NCI-H524 (cell line): ENCODE results near the gene RNF212.
"Not testable (repeated sequence)": the region's sequence is repeated elsewhere in the genome, so short reads cannot be mapped to it uniquely, and the experiment has no call there.

ENCODE experiments used
- DNase-seq, 2 experiments: peaks; one replicate each; lab custom pipeline; 2025; lab: John Stamatoyannopoulos, UW

RNF212 gene

DNA sequence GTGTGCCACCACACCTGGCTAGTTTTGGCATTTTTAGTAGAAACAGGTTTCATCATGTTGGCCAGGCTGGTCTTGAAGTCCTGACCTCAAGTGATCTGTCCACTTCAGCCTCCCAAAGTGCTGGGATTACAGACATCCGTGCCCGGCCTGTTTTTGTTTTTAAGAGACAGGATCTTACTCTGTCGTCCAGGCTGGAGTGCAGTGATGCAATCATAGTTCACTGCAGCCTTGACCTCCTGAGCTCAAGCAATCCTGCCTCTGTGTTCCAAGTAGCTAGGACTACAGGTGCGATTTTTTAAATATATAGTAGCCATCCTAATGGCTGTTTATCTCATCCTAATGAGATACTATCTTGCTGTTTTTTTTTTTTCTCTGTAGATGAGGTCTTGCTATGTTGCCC, 47.6 kb downstream of the RNF212 start:
- no peak for DNase-seq

- no peak for DNase-seq
Measured at GRCh38 chr4:1062419-1062818, 50.9 kb downstream of the RNF212 start.

GRCh38 chr4:1061760-1062159, 51.6 kb downstream of the RNF212 start:
- DNase-seq = peak; percentile 56 to 71

DNA sequence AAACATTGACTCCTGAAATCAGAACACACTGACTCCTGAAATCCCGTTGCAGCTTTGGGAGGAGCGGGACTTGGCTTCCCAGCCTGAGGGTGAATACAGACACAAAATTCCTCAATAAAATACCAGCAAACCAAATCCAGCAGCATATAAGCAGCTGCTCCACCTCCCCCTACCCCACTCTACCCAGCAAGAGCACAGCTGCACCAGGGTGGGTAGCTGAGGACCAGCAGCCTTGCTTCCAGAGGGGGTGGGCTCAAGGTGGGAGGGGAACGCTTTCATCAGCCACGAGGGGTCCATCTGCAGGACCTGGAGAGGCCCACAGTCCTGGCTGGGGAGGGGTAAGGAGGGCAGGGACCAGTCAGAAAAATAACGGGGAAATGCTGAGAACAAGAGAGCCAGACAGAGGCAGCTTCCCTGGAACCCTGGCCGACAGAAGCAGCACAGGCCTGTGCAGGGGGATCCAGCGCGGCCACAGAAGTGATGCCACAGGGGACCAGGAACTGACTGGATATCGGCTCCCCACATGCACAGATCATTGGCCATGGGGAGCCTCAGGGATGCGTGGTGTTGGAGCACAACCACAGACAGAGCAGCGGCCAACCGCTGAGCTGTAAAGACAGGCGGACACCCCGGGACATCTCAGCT, 52.2 kb downstream of the RNF212 start:
- no peak for DNase-seq

DNA sequence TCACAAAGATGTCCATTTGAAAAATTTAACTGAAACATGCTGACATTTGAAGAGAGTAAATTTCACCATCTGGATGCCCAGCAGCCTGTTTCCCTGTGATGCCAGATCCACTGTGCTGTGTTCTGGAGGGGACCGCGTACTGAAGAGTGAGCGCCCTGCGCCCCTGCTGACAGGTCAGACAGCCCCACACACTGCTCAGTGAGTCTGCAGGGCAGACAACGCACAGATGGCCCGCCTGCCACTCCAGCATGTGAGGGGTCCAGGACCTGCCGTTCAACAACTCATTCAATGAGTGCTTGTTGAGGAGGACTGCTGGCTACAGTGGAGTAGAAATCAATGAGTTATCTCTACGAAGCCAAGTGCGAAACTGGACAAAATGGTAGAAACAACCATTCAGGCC, 52.7 kb downstream of the RNF212 start:
- DNase-seq = no peak

DNA sequence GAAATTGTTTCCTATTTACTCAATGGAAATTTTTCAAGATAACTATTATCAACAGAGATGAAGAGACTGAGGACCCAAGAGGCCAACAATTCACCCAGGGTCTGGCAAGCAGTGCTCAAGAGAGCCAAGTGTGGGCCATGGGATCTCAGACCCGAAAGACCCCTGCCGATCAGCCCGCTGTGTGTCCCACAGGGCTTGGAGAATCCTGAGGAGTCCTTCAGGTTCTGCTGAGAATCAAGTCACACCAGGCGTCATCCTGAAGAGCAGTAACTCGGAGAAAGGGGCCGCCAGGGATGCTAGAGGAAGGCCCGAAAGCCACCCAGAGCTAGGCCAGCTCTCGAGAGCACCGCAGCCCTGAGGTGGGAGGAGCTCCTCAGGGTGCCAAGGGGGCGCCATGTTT, 53.2 kb downstream of the RNF212 start:
- DNase-seq = no peak

GRCh38 chr4:1058997-1059665, 54.2 kb downstream of the RNF212 start:
- no peak for DNase-seq

- DNase-seq = no peak
Measured at GRCh38 chr4:1058198-1058996, 55.0 kb downstream of the RNF212 start.

DNA sequence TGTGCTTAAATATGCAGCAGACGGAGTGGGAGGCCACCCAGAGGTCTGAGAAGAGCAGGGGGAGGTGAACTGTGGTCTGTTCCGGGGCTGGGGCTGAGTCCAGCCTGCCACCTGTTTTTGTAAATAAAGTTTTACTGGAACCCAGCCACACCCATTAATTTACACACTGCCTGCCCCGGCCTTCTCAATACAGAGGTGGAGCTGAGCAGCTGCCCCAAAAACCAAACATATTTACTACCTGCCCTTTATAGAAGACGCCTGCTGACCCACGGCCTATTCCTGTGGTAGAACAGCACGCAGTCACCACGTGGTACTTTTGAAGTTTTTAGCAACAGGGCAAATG, 56.0 kb downstream of the RNF212 start:
- no peak for DNase-seq

DNA sequence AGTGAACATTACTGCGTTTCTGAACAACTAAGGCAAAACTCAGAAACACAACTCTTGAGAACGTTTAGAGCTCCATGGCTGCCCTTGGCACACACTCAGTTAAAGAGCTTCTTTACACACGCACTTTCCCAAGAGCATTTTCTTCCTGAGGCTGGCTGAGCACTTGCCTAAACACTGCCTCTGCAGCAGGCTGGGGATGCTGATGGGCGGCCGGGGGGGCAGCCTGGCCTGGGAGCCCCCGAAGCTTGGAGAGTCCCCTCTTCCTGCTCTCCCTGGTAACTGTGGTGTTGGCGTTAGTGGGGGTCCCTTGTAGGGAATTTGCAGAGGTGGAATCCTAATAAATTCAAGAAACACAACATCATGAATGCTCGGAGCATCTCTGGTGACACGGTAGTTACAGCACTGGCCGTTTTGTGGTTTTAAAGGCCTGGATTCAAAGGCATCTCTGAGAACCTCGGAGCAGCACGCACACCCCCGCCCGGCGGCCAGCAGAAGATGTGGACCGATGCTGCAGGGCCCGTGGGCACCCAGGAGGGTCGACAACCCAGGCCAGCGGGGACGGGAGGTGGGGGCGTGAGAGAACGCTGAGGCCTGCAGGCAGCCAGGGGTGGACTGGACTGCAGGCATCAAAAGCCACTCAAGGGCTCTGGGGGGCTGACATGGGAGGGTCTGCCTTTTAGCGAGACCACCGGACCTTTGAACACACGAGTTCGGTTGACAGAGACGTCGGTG, 56.5 kb downstream of the RNF212 start:
- DNase-seq = no peak

- DNase-seq = peak in 1 of 2 experiments; percentile 34
Measured at GRCh38 chr4:1055721-1056590, 57.4 kb downstream of the RNF212 start.

DNA sequence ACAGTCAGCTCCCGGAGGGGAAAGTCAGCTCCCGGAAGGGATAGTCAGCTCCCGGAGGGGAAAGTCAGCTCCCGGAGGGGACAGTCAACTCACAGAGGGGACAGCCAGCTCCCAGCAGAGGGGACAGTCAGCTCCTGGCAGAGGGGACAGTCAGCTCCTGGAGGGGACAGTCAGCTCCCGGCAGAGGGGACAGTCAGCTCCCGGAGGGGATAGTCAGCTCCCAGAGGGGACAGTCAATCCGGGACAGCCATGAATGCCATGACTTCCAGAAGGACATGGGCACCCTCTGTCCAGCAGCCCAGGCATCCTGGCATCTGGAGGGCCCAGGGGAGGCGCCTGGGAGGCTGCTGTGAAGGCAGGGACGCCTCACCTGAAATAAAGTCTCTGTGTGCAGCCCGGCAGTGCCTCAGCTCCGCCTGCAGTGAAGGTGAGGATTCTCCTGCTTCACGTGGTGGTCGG, 58.1 kb downstream of the RNF212 start:
- DNase-seq = not testable (repeated sequence)

- DNase-seq = not testable (repeated sequence)
Measured at GRCh38 chr4:1054696-1055242, 58.6 kb downstream of the RNF212 start.

- not testable (repeated sequence) for DNase-seq
Measured at GRCh38 chr4:1053891-1054290, 59.5 kb downstream of the RNF212 start.

- peak in 1 of 2 experiments; percentile 19 for DNase-seq
Measured at GRCh38 chr4:1053080-1053661, 60.2 kb downstream of the RNF212 start.

DNA sequence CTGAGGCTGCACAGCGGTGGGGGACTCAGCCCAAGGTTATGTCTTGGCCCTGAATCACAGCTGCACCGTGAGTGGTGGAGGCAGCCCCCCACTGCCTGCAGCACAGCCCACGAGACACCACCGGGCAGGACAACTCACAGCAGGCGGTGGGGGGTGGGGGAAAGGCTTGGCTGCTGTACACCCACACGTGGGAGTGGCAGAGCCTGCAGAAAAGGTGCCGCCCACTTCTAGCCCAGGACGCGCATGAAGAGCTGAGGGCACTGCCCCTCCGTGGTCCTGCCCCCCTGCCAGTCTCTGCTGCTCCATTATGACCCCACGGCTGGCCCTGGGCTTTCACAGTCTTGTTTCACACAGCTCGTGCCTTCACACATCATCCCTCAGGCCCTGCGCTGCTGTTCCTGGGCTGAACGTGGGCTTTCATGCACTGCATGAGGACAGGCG, 61.1 kb downstream of the RNF212 start:
- DNase-seq = no peak

GRCh38 chr4:1051472-1051871, 61.9 kb downstream of the RNF212 start:
- no peak for DNase-seq

- DNase-seq = no peak
Measured at GRCh38 chr4:1050486-1051213, 62.7 kb downstream of the RNF212 start.

- DNase-seq = no peak
Measured at GRCh38 chr4:1049591-1049905, 63.8 kb downstream of the RNF212 start.
